Gastrocnemius medialis (tissue), 4 donors: ENCODE data around the gene KCNC1.

ENCODE experiments used
- POLR2A ChIP-seq, 2 donors: fragments of 450-650 bp; IDR thresholded peaks; one replicate each; pipeline ENCODE4 v1.6.1; 2017; ENCODE audit warnings: antibody characterized with exemption in 2 of 2, mild to moderate bottlenecking in 2 of 2, moderate library complexity in 2 of 2
- TF ChIP-seq, protein P1 (sequence below), 5 experiments: fragments of 450-650 bp in 3 of 5; fragments of 200-600 bp in 2 of 5; sonication (generic) in 2 of 5; IDR thresholded peaks in 4 of 5; conservative IDR thresholded peaks in 1 of 5; 1 replicate in 4 of 5; 2 replicates in 1 of 5; pipeline ENCODE4 v1.5.1; 2016 to 2019; ENCODE audit warnings: antibody characterized with exemption in 5 of 5, mild to moderate bottlenecking in 3 of 5, moderate library complexity in 3 of 5

DNA sequence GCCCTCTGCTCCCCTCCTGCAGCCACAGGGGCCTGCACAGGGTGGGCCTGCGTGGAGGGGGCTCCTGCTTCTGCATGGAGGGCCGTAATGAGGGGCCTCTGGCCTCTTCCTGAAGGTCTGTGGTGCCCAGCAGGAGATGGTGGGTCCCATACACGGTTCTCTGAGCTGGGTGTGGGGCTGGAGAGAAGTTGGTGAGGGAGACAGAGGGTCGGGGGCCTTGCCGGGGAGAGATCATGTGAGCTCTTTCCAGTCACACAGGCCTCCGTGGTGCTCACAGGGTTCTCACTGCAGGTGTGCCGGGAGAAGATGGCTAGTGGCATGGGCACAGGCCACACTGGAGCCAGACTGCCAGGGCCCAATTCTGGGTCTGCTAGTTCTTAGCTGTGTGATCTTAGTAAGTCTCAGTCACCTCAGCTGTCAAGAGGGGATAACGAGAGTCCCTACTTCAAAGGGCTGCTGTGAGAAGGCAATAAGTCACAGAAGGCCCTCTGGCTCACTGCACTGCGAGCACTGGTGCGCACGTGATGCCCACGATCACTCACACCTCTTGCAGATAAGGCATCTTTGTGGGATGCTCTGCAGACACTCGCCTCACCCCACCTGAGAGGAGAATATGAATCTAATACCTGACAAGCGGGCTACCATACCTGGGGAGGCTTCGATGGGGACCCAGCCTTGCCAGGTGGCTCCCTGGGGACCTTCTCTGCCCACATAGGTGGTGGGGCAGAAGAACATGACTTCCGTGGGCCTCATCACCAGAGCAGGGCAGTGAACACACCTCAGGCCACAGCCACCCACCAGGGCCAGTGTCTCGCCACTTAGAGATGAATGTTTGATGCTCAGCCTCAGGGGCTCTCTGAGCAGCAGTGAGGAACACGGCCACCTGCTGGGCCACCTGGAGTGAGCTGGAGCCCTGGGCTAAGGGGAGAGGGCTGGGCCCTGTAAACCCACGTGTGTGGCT is 14.5 kb downstream of the KCNC1 start:
- TF ChIP-seq, protein P1, sequence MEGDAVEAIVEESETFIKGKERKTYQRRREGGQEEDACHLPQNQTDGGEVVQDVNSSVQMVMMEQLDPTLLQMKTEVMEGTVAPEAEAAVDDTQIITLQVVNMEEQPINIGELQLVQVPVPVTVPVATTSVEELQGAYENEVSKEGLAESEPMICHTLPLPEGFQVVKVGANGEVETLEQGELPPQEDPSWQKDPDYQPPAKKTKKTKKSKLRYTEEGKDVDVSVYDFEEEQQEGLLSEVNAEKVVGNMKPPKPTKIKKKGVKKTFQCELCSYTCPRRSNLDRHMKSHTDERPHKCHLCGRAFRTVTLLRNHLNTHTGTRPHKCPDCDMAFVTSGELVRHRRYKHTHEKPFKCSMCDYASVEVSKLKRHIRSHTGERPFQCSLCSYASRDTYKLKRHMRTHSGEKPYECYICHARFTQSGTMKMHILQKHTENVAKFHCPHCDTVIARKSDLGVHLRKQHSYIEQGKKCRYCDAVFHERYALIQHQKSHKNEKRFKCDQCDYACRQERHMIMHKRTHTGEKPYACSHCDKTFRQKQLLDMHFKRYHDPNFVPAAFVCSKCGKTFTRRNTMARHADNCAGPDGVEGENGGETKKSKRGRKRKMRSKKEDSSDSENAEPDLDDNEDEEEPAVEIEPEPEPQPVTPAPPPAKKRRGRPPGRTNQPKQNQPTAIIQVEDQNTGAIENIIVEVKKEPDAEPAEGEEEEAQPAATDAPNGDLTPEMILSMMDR (IDR thresholded peaks at IDR 0.05 in 4 of 5, conservative IDR thresholded peaks at IDR 0.05 in 1 of 5): no peak
- no peak for TF ChIP-seq POLR2A (IDR thresholded peaks at IDR 0.05)
